Measurements from ENCODE around the gene ATG7.
"Not testable (repeated sequence)": the region's sequence is repeated elsewhere in the genome, so short reads cannot be mapped to it uniquely, and the experiment has no call there.

Gene ATG7

GRCh38 chr3:11591002-11591355, 318.8 kb downstream of the ATG7 start:
- H3K36me3 ChIP-seq (ENCODE audit: insufficient read depth) = no peaks in the 10 kb centered on the region
- H4K20me1 ChIP-seq (ENCODE audit: insufficient read depth) = no peaks in the 10 kb centered on the region
- H2AFZ ChIP-seq (ENCODE audit: low read depth) = no peak overlapping the region
- no peaks in the 10 kb centered on the region for H3K79me2 ChIP-seq (ENCODE audit: insufficient read depth, low read depth)
- TF ChIP-seq CTCF (conservative IDR thresholded peaks at IDR 0.05; ENCODE audit: low read depth, low read length) = no peak
- H3K4me1 ChIP-seq (ENCODE audit: low read depth, poor library complexity, severe bottlenecking) = no peaks in the 10 kb centered on the region
- no peaks in the 10 kb centered on the region for H3K27me3 ChIP-seq (ENCODE audit: insufficient read depth, low read depth)
- H3K4me3 ChIP-seq (IDR thresholded peaks at IDR 0.05; ENCODE audit: insufficient read depth, low read depth, low read length) = no peak overlapping the region
- no peak overlapping the region for H3K27ac ChIP-seq
- H3K9ac ChIP-seq = no peak overlapping the region
- H3K4me2 ChIP-seq = no peak overlapping the region

- Histone ChIP-seq H3K4me2 (no peak overlapping the region), H2AFZ (ENCODE audit: low read depth) (no peak overlapping the region), H3K27me3 (ENCODE audit: insufficient read depth, low read depth) (no peaks in the 10 kb centered on the region), H3K36me3 (ENCODE audit: insufficient read depth) (no peaks in the 10 kb centered on the region), H3K4me3 (IDR thresholded peaks at IDR 0.05; ENCODE audit: insufficient read depth, low read depth, low read length) (no peak overlapping the region), H3K9ac (no peak overlapping the region), H4K20me1 (ENCODE audit: insufficient read depth) (no peaks in the 10 kb centered on the region), H3K79me2 (ENCODE audit: insufficient read depth, low read depth) (no peaks in the 10 kb centered on the region), H3K4me1 (ENCODE audit: low read depth, poor library complexity, severe bottlenecking) (no peaks in the 10 kb centered on the region), H3K27ac (no peak overlapping the region)
- TF ChIP-seq CTCF (conservative IDR thresholded peaks at IDR 0.05; ENCODE audit: low read depth, low read length) = no peak
Observed at GRCh38 chr3:11591391-11592282, 319.4 kb downstream of the ATG7 start.

GRCh38 chr3:11592445-11593298, 320.5 kb downstream of the ATG7 start:
- H3K4me1 ChIP-seq (ENCODE audit: low read depth, poor library complexity, severe bottlenecking) = no peaks in the 10 kb centered on the region
- TF ChIP-seq CTCF (conservative IDR thresholded peaks at IDR 0.05; ENCODE audit: low read depth, low read length) = no peak
- no peak overlapping the region for H3K27ac ChIP-seq
- no peaks in the 10 kb centered on the region for H3K36me3 ChIP-seq (ENCODE audit: insufficient read depth)
- H4K20me1 ChIP-seq (ENCODE audit: insufficient read depth) = no peaks in the 10 kb centered on the region
- no peak overlapping the region for H3K4me2 ChIP-seq
- H3K9ac ChIP-seq = no peak overlapping the region
- no peaks in the 10 kb centered on the region for H3K79me2 ChIP-seq (ENCODE audit: insufficient read depth, low read depth)
- no peak overlapping the region for H3K4me3 ChIP-seq (IDR thresholded peaks at IDR 0.05; ENCODE audit: insufficient read depth, low read depth, low read length)
- no peaks in the 10 kb centered on the region for H3K27me3 ChIP-seq (ENCODE audit: insufficient read depth, low read depth)
- H2AFZ ChIP-seq (ENCODE audit: low read depth) = no peak overlapping the region

GRCh38 chr3:11593318-11594034, 321.3 kb downstream of the ATG7 start:
- H3K27ac ChIP-seq = no peak overlapping the region
- H3K27me3 ChIP-seq (ENCODE audit: insufficient read depth, low read depth) = no peaks in the 10 kb centered on the region
- H3K9ac ChIP-seq = no peak overlapping the region
- H3K4me1 ChIP-seq (ENCODE audit: low read depth, poor library complexity, severe bottlenecking) = no peaks in the 10 kb centered on the region
- no peak overlapping the region for H2AFZ ChIP-seq (ENCODE audit: low read depth)
- no peak overlapping the region for H3K4me2 ChIP-seq
- H3K4me3 ChIP-seq (IDR thresholded peaks at IDR 0.05; ENCODE audit: insufficient read depth, low read depth, low read length) = no peak overlapping the region
- no peaks in the 10 kb centered on the region for H3K79me2 ChIP-seq (ENCODE audit: insufficient read depth, low read depth)
- no peak for TF ChIP-seq CTCF (conservative IDR thresholded peaks at IDR 0.05; ENCODE audit: low read depth, low read length)
- H4K20me1 ChIP-seq (ENCODE audit: insufficient read depth) = no peaks in the 10 kb centered on the region
- H3K36me3 ChIP-seq (ENCODE audit: insufficient read depth) = no peaks in the 10 kb centered on the region

GRCh38 chr3:11595024-11595423, 322.8 kb downstream of the ATG7 start:
- not testable (repeated sequence) for H3K9ac ChIP-seq; H3K79me2 ChIP-seq (ENCODE audit: insufficient read depth, low read depth); H3K4me1 ChIP-seq (ENCODE audit: low read depth, poor library complexity, severe bottlenecking); H3K36me3 ChIP-seq (ENCODE audit: insufficient read depth); H3K4me2 ChIP-seq; H3K27me3 ChIP-seq (ENCODE audit: insufficient read depth, low read depth); H4K20me1 ChIP-seq (ENCODE audit: insufficient read depth); H3K27ac ChIP-seq; H2AFZ ChIP-seq (ENCODE audit: low read depth); H3K4me3 ChIP-seq (IDR thresholded peaks at IDR 0.05; ENCODE audit: insufficient read depth, low read depth, low read length)
